Small intestine (tissue), 7 donors: ENCODE results near the gene LGALS12. TPM values are rescaled to one million over a fixed set of nuclear protein-coding genes. Genes with fewer than 3 reads are reported as not detected.
A peak's percentile ranks its signal among the peaks of the same experiment; 100 is the strongest.

Experiments
- DNase-seq, 2 donors: peaks; one replicate each; pipeline versions ENCODE4 v3.0.0 to v3.0.0-alpha.2; 2013
- FAIRE-seq: peaks from 2 replicates; lab custom pipeline; 2012; peaks lifted over from hg19 to GRCh38; lab: Jason Lieb, UNC
- H3K27ac ChIP-seq, 3 donors: one replicate each; pipeline ENCODE4 v1.5.1; 2013; ENCODE audit warnings: low read length in 2 of 3, mild to moderate bottlenecking in 2 of 3, control low read depth in 1 of 3, inconsistent platforms in 1 of 3, low read depth in 1 of 3, moderate library complexity in 1 of 3
- H3K27me3 ChIP-seq, 3 donors: one replicate each; pipeline ENCODE4 v1.6.1; 2013; ENCODE audit warnings: low read length in 3 of 3, inconsistent platforms in 1 of 3; ENCODE audit not compliant: control insufficient read depth in 3 of 3, insufficient read depth in 3 of 3
- H3K36me3 ChIP-seq, 3 donors: one replicate each; pipeline ENCODE4 v1.6.1; 2013; ENCODE audit warnings: low read length in 3 of 3, inconsistent platforms in 1 of 3, low read depth in 1 of 3, mild to moderate bottlenecking in 1 of 3, moderate library complexity in 1 of 3; ENCODE audit not compliant: control insufficient read depth in 3 of 3, insufficient read depth in 2 of 3
- H3K4me1 ChIP-seq, 3 donors: one replicate each; pipeline ENCODE4 v1.6.1; 2013; ENCODE audit warnings: low read length in 2 of 3, inconsistent platforms in 1 of 3, low read depth in 1 of 3, mild to moderate bottlenecking in 1 of 3, moderate library complexity in 1 of 3; ENCODE audit not compliant: control insufficient read depth in 3 of 3, insufficient read depth in 2 of 3
- H3K4me3 ChIP-seq, 3 donors: one replicate each; pipeline ENCODE4 v1.5.1; 2013; ENCODE audit warnings: low read length in 3 of 3, control low read depth in 1 of 3, inconsistent platforms in 1 of 3, low read depth in 1 of 3, mild to moderate bottlenecking in 1 of 3, moderate library complexity in 1 of 3
- H3K9me3 ChIP-seq, 2 donors: one replicate each; pipeline ENCODE4 v1.6.1; 2013; ENCODE audit warnings: low read depth in 1 of 2, low read length in 1 of 2; ENCODE audit not compliant: control insufficient read depth in 2 of 2, insufficient read depth in 1 of 2
- WGBS, 3 donors: extraction: QIAGEN DNeasy Blood & Tissue Kit; methylation state at CpG; one replicate each; pipeline ENCODE4 v1.1.7; 2013; 5-methylcytosine and 5-hydroxymethylcytosine counted together
- polyA plus RNA-seq, 4 donors: library from polyadenylated mRNA; stranded (reverse) in 3 of 4; unstranded in 1 of 4; fragments of 200-250 nt in 3 of 4; fragments of 120-200 nt in 1 of 4; gene quantifications; one replicate each; pipeline versions ENCODE4 v1.2.1 to v1.2.3, GENCODE V29; 2013
- donor health status: healthy with polysubstance abuse.
- donor health status: control.
- donor health status: control.
- donor health status: Bipolar disorder and iron deficiency.
- donor health status: healthy.

Gene LGALS12
- polyA plus RNA-seq, 4 donors = 0.09 to 5.5 TPM; not detected in 2

DNA sequence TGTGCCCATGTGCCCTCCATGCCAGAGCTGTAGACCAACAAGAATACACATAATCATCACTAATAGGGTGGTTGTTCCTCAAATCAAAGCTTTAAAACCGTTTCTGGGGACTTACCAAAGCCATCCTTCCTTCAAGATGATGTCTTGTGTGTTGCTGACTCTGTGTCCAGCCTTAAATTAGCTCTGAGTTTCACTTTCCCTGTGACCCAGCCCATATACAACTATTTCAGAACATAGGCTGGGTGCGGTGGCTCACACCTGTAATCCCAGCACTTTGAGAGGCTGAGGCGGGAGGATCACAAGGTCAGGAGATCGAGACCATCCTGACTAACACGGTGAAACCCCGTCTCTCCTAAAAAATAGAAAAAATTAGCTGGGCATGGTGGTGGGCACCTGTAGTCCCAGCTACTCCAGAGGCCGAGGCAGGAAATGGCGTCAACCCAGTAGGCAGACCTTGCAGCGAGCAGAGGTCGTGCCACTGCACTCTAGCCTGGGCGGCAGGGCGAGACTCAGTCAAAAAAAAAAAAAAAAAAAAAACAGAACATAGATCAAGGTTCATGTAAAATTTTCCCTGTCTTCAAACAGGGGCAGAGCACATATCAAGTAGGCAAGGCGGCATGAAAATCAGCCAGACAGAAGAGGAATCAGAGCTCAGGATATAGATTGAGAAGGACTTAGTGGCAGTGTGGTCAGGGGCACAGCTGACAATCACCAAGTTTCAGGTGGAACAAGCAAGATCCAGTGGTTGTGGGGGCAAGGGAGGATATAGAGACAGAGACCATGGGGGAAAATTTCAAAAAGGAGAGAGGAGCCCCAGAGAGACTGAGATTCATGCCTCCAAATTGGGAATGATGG, 57.5 kb downstream of the LGALS12 start, which contains the start of gene PLAAT2:
TSS of gene PLAAT2 (minus strand) at position 179 of the 855 bp plus-strand sequence. CDS start at position 124, 55 bp downstream.
- no peaks in the 10 kb centered on the region for H3K9me3 ChIP-seq
- no peaks in the 10 kb centered on the region for H3K27me3 ChIP-seq
- peak within 1 kb of the TSS; percentile 92 to 99 (median 95) for H3K27ac ChIP-seq
- peaks cover 3 to 38% (median 7%) of the 10 kb centered on the region in 3 donors for H3K4me1 ChIP-seq
- H3K4me3 ChIP-seq = peak within 1 kb of the TSS in 1 of 3 donors; percentile 42
- DNase-seq (peak; percentile 33 to 73), FAIRE-seq (no peak)
- WGBS, 3 donors = 39 to 78% (median 59%) methylated on average over 13 of the region's 13 CpGs
- H3K36me3 ChIP-seq = no peaks in the 10 kb centered on the region

DNA sequence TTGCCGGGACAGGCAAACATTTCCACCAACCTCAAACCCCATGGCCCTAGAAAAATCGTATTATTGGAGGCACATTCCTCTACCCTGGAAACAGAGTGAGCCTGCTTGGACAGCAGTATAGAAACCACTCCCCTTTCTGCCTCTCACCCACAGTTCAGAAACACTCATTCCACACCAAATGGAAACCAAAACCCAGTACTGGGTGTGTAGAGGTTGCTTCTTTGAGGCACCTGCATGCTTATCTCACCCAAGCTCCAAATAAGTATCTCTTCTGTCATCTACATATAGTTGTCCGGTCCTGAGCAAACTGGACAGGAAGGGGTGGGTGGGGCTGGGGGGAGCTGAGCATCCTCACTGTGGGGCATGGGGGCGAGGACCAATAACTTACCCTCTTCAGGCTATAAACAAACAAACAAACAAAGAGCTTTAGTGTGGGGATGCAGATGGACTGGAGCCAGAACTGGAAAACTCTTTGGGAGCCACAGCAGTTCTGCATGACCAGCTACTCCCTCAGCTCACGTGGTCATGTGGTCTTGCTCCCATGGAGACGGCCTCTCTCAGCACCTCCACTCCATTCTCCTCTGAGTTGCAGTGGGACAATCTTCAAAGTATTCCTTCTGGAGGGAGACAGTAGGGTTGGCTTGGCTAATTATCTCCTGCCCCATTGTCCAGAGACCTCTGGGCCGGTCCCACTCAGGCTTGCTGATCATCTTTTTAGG, 58.3 kb downstream of the LGALS12 start:
- H3K4me3 ChIP-seq = no peak overlapping the region
- WGBS, 3 donors = 43 to 55% (median 44%) methylated on average over 7 of the region's 7 CpGs
- H3K27ac ChIP-seq = peak overlapping the region; percentile 92 to 99 (median 95)
- no peaks in the 10 kb centered on the region for H3K36me3 ChIP-seq
- FAIRE-seq (no peak), DNase-seq (peak; percentile 55 to 67)
- no peaks in the 10 kb centered on the region for H3K9me3 ChIP-seq
- peaks cover 3 to 38% (median 7%) of the 10 kb centered on the region in 3 donors for H3K4me1 ChIP-seq
- H3K27me3 ChIP-seq = no peaks in the 10 kb centered on the region

DNA sequence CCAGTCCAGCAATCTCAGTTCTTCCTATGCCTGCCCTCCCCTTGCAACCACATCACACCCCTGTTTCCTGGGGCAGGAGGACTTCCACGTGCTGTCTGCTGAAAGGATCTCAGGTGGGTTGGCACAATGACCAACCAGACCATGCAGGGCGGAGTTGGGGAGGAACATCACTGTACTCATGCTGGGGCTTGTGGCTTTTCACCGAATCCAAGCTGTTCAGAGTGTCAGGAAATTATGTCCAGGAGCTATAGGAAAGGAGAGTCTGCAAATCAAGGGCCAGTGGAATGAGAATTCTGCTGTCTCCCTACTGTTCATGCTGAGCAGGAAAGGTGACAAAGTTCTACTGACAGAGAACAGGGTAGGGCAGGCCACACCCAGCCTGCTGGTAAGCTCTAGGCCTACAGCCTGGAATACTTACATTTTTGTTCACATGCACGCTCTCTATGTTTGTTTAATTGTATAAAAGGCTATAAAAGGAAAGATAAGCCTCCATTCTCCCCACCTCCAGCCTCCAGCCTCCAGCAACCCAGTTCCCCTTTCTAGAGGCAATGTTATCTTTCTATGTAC, 59.0 kb downstream of the LGALS12 start:
- H3K27ac ChIP-seq = peak overlapping the region; percentile 92 to 99 (median 95)
- no peak for FAIRE-seq

More for the DNA sequence above, 59.0 kb downstream of the LGALS12 start:
- 19 to 55% (median 38%) methylated on average over 4 of the region's 4 CpGs for WGBS, 3 donors
- Histone ChIP-seq H3K4me3 (no peak overlapping the region), H3K9me3 (no peaks in the 10 kb centered on the region), H3K36me3 (no peaks in the 10 kb centered on the region), H3K27me3 (no peaks in the 10 kb centered on the region), H3K4me1 (peaks cover 3 to 38% (median 7%) of the 10 kb centered on the region in 3 donors)
- DNase-seq = peak; percentile 90 to 96

Other genes with a start within 250 kb of the LGALS12 start
- gene SLC22A9, start 136.3 kb upstream of the LGALS12 start, polyA plus RNA-seq = under 1 TPM in 1 of 4 donors, not detected in 3; 0.09 TPM
- 1 to 10 TPM in 1 of 4 donors, under 1 TPM in 2, not detected in 1; 0.09 to 2.7 (median 1.00) TPM for gene PLAAT5, start 14.9 kb upstream of the LGALS12 start, polyA plus RNA-seq
- gene PLAAT4, start 30.7 kb downstream of the LGALS12 start, polyA plus RNA-seq = 100 to 1,000 TPM in 2 of 4 donors, 10 to 100 TPM in 2; 10.8 to 360 (median 165) TPM
- 100 to 1,000 TPM in 2 of 4 donors, 10 to 100 TPM in 1, not detected in 1; 35.6 to 447 (median 141) TPM for gene PLAAT2, start 57.3 kb downstream of the LGALS12 start, polyA plus RNA-seq
- 10 to 100 TPM in 3 of 4 donors, 1 to 10 TPM in 1; 2.6 to 55.7 (median 30.4) TPM for gene PLAAT3, start 108.3 kb downstream of the LGALS12 start, polyA plus RNA-seq
- 10 to 100 TPM in 1 of 4 donors, 1 to 10 TPM in 3; 4.6 to 11.6 (median 8.3) TPM for gene ATL3, start 165.3 kb downstream of the LGALS12 start, polyA plus RNA-seq
- gene RTN3, start 175.4 kb downstream of the LGALS12 start, polyA plus RNA-seq = 100 to 1,000 TPM in 1 of 4 donors, 10 to 100 TPM in 3; 27.3 to 101 (median 69.5) TPM